Thoracic aorta (tissue), 2 donors: ENCODE results near the gene FBXO2. TPM values are rescaled to one million over a fixed set of nuclear protein-coding genes. Genes with fewer than 3 reads are reported as not detected.

ENCODE experiments used
- ATAC-seq: fragments of 150-250 bp; one replicate; pipeline ENCODE4 v1.8.0; 2017; ENCODE audit warnings: low read depth; ENCODE audit not compliant: insufficient number of reproducible peaks, low FRiP score
- DNase-seq: peaks from one replicate; pipeline ENCODE4 v3.0.0-alpha.2; 2020; ENCODE audit warnings: low spot score
- H3K27ac ChIP-seq, 2 donors: fragments of 200-600 bp; sonication (generic); 1 replicate in 1 of 2; 2 replicates in 1 of 2; pipeline ENCODE4 v1.5.1; 2016; ENCODE audit warnings: mild to moderate bottlenecking in 2 of 2, moderate library complexity in 2 of 2
- H3K27me3 ChIP-seq: fragments of 200-600 bp; sonication (generic); replicated peaks from 2 replicates; pipeline ENCODE4 v1.6.0; 2016; ENCODE audit warnings: mild to moderate bottlenecking; ENCODE audit not compliant: insufficient read depth
- H3K36me3 ChIP-seq: fragments of 200-600 bp; sonication (generic); one replicate; pipeline ENCODE4 v1.5.1; 2016
- H3K4me1 ChIP-seq, 2 donors: fragments of 200-600 bp; sonication (generic); 1 replicate in 1 of 2; 2 replicates in 1 of 2; pipeline versions ENCODE4 v1.5.1 to v1.6.0; 2016; ENCODE audit warnings: low read depth in 2 of 2, mild to moderate bottlenecking in 1 of 2; ENCODE audit not compliant: control insufficient read depth in 1 of 2
- H3K4me3 ChIP-seq: fragments of 200-600 bp; sonication (generic); 2 replicates; pipeline ENCODE4 v1.5.1; 2016; ENCODE audit warnings: mild to moderate bottlenecking
- H3K9me3 ChIP-seq: fragments of 200-600 bp; sonication (generic); 2 replicates; pipeline ENCODE4 v1.5.1; 2016
- CTCF ChIP-seq: fragments of 200-600 bp; sonication (generic); IDR thresholded peaks from one replicate; pipeline ENCODE4 v1.5.1; 2019; ENCODE audit warnings: antibody characterized with exemption
- total RNA-seq, 2 donors: library from RNA; depleted of rRNA; stranded (reverse); fragments of >200 nt; gene quantifications; one replicate each; pipeline versions ENCODE4 v1.1.0 to v1.2.3, GENCODE V29; 2016

Gene FBXO2
- total RNA-seq, 2 donors from 2014 or later = 3.8 to 12.9 TPM

- peak; percentile 50 for ATAC-seq
- H3K4me1 ChIP-seq = peaks cover 10 to 28% of the 10 kb centered on the region in 2 donors
- H3K36me3 ChIP-seq = no peaks in the 10 kb centered on the region
- H3K27me3 ChIP-seq = peaks cover 8% of the 10 kb centered on the region
- TF ChIP-seq CTCF = no peak
- H3K27ac ChIP-seq = no peak overlapping the region
- no peaks in the 10 kb centered on the region for H3K9me3 ChIP-seq
- peak; percentile 33 for DNase-seq
- no peak overlapping the region for H3K4me3 ChIP-seq
Measured at GRCh38 chr1:11693024-11693590, 38.9 kb upstream of the FBXO2 start.

GRCh38 chr1:11691928-11692711 lies 37.9 kb upstream of the FBXO2 start:
- Histone ChIP-seq H3K4me3 (peak overlapping the region; percentile 52), H3K36me3 (no peaks in the 10 kb centered on the region), H3K27ac (no peak overlapping the region), H3K27me3 (peaks cover 8% of the 10 kb centered on the region), H3K4me1 (peaks cover 10 to 28% of the 10 kb centered on the region in 2 donors), H3K9me3 (no peaks in the 10 kb centered on the region)
- TF ChIP-seq CTCF = no peak
- ATAC-seq (no peak), DNase-seq (no peak)

- peaks cover 10 to 28% of the 10 kb centered on the region in 2 donors for H3K4me1 ChIP-seq
- TF ChIP-seq CTCF = no peak
- no peak for ATAC-seq
- DNase-seq = no peak
- H3K36me3 ChIP-seq = no peaks in the 10 kb centered on the region
- H3K27ac ChIP-seq = no peak within 1 kb of the TSS
- H3K27me3 ChIP-seq = peaks cover 8% of the 10 kb centered on the region
- no peaks in the 10 kb centered on the region for H3K9me3 ChIP-seq
- H3K4me3 ChIP-seq = peak within 1 kb of the TSS; percentile 52
Measured at GRCh38 chr1:11691302-11691914, 37.2 kb upstream of the FBXO2 start, which contains the start of gene DRAXIN. Gene DRAXIN, plus strand, starts transcription at chr1:11691710. Its CDS starts 14,549 bp downstream, at chr1:11706259.

GRCh38 chr1:11690397-11691301 lies 36.4 kb upstream of the FBXO2 start:
- Histone ChIP-seq H3K27ac (no peak overlapping the region), H3K9me3 (no peaks in the 10 kb centered on the region), H3K27me3 (peaks cover 8% of the 10 kb centered on the region), H3K36me3 (no peaks in the 10 kb centered on the region), H3K4me1 (peaks cover 10 to 28% of the 10 kb centered on the region in 2 donors), H3K4me3 (peak overlapping the region; percentile 52)
- no peak for ATAC-seq
- no peak for DNase-seq
- no peak for TF ChIP-seq CTCF
